Stimulated activated CD4-positive, alpha-beta T cell treated with anti-CD3 and anti-CD28 coated beads, Interleukin-4, amount 100 ng/mL, for 4 hours (primary cell): ENCODE measurements around the gene KLF13.
A peak's percentile ranks its signal among the peaks of the same experiment; 100 is the strongest.
"Not testable (repeated sequence)": the region's sequence is repeated elsewhere in the genome, so short reads cannot be mapped to it uniquely, and the experiment has no call there.

Experiments used
- DNase-seq, 2 experiments: peaks; one replicate each; pipeline ENCODE4 v3.0.0-alpha.2; 2020

The KLF13 gene

GRCh38 chr15:31347067-31347975, 20.7 kb downstream of the KLF13 start:
- peak; percentile 65 to 77 for DNase-seq

GRCh38 chr15:31347981-31348803, 21.6 kb downstream of the KLF13 start:
- no peak for DNase-seq

GRCh38 chr15:31349233-31350141, 22.9 kb downstream of the KLF13 start:
- no peak for DNase-seq

- DNase-seq: no peak
Measured at GRCh38 chr15:31350771-31351170, 24.1 kb downstream of the KLF13 start.

GRCh38 chr15:31352339-31352751, 25.7 kb downstream of the KLF13 start:
- no peak for DNase-seq

GRCh38 chr15:31352911-31353811, 26.5 kb downstream of the KLF13 start:
- peak in 1 of 2 experiments; percentile 64 for DNase-seq

DNA sequence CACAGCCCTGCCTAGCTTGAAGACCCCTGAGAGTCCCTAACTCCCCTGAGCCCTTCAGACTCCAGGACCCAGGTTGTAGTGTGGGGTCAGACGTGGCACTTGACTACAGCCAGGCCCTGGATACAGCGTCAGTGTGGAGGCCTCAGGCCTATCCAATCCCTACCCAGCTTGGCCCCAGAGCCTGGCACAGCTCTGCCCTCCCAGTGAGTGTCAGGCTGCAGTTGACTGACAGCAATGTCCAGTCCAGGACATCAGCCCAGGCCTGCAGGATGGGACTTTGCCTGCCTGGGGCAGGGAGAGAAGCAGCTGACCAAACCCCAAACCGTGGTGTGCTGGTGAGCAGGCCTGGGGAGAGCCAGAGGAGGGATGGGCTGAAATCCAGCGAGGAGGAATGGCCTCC, 27.3 kb downstream of the KLF13 start:
- DNase-seq: no peak

DNA sequence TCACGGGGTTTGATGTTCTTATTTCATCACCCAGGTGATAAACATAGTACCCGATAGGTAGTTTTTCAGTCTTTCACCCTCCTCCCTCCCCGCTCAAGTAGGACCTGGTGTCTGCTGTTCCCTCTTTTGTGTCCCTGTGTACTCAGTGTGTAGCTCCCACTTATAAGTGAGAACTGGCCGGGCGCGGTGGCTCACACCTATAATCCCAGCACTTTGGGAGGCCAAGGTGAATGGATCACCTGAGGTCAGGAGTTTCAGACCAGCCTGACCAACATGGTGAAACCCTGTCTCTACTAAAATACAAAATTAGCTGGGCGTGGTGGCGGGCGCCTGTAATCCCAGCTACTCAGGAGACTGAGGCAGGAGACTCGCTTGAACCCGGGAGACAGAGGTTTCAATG, 29.5 kb downstream of the KLF13 start:
- DNase-seq: not testable (repeated sequence)

GRCh38 chr15:31357148-31357547, 30.5 kb downstream of the KLF13 start:
- no peak for DNase-seq

DNA sequence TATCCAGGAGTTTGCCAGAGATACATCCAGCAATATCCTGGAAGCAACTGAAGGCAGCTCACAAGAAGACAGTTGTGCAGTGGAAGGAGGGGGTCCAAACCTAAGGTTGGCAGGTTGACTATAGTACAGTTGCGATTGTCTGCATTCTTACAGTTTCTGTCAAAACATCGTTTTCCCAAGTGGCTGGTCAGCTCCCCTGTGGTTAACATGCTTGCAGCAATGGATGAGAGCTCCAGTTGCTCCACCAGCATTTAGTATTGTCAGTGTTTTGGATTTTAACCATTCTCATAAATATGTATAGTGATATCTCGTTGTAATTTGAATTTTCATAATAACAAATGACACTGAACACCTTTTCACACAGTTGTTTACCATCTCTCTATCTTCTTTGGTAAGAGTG, 31.5 kb downstream of the KLF13 start:
- no peak for DNase-seq

GRCh38 chr15:31358957-31359701, 32.5 kb downstream of the KLF13 start:
- DNase-seq: no peak

DNA sequence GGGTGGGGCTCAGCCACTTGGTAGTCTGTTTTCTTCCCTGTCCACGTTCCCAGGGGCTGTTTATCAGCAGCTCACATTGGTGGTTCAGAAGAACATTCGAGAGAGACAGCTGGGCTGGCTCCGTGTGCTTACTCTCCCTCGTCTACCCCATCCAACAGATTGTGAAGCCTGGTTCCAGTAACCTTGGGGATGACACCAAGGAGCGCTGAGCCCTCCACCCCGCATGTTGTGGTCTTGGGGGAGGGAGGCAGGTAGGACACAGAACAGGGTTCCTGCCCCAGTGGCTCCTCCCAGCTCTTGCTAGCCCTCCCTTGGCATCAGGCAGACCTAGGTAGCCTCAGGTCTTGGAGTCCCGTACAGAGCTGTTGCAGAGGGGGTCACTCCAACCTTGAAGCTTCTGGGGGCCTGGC, 33.1 kb downstream of the KLF13 start:
- DNase-seq: no peak

DNA sequence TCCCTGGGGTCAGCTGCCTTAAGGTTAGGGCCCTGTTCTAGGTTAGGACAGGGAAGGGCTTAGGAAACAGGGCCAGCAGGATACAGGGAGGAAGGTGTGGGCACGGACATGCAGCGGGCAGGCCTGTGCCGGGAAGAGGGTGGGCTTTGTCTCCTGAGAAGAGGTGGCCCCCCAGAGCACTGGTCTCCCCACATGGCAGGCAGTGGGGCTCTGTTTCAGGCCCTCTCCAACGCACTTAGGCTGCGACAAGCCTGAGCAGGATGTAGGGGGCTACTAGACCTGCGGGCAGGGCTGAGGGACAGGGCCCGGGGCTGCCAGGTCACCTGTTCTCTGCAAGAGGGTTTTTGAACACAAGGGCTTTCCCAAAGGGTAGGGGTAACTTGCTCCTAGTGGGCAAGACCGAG, 33.5 kb downstream of the KLF13 start:
- no peak for DNase-seq

GRCh38 chr15:31360843-31361763, 34.5 kb downstream of the KLF13 start:
- DNase-seq: peak in 1 of 2 experiments; percentile 60

DNA sequence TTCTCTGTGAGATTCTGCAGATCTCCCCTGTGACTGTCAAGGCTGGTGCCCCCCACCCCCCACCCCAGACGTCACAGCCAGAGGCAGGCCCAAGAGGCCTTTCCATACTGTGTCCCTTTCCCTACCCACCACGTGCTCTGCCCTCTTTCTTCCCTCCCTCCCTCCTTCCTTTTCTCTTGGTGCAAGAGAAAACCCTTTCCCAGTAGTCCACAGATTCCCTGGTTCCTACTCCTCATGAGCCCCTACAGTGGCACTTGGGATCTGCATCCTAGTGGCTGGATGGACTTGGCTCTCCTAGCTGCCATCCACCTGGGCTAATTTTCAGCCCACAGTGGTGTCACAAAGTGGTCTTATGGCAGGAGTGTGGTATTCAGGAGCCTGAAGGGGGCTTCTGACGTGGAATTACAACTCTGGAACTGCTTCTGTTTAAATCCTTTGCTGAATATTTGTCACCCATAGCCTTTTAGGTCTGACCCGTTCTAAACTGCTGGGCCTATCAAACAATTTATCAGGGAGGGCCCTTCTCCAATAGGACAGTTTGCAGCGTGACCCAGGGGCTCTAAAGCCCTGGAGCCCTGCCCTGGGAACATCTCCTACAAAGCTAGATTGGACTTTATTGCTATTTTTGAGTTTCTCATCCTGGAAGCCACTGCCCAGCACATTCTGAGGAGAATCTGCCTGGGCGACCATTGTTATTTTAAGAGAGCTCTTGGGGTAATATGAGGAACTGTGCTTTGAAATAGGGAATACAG, 35.3 kb downstream of the KLF13 start:
- DNase-seq: no peak

DNA sequence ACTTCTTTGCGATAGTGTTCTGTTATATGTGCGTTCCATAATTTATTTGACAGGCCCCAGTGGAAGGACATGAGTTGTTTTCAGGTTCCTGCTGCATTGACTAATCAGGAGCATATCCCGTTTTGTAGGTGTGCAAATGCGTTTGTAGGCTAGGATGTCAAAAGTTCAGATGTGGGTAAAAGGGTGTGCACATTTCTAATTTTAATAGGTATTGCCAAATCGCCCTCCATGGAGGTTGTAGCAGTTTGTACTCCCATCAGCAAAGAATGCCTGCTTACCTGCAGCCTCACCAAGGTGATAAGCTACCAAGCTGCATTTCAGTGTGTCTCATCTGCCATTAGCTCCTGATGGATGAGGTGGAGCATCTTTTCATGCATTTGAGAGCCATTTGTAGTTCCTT, 36.3 kb downstream of the KLF13 start:
- no peak for DNase-seq

- peak in 1 of 2 experiments; percentile 58 for DNase-seq
Measured at GRCh38 chr15:31364301-31365031, 37.8 kb downstream of the KLF13 start.

DNA sequence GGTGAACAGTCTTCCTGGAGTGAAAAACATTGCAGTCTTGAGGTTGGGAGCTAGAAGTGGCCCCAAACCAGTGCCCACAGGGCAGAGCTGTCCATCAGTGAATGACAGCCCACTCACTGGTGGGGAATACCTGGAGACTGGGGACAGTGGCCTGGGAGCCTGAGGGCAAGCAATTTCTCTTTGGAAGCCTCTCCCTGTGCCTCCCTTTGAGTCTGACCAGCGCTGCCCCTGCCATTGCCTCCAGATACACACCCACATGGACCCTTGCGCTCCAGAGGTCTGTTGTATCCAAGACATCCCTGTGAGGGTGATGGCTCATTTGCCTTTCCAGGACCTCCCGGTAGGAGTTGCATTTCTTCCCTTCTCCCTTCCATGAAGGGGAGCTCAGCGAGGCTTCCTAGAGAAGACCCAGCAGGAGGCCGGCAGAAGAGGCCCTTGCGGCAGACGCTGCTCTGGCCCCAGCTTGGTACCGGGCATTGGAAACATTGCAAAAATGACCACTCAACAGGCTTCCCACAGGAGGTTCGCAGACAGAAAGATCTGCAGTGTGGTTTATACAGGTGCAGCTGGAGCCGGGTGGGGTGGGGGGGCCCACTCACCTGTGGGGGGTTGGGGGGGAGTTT, 38.5 kb downstream of the KLF13 start:
- no peak for DNase-seq
